Activated CD8-positive, alpha-beta memory T cell treated with anti-CD3 and anti-CD28 coated beads for 36 hours (primary cell): Measurements from ENCODE around the gene IKZF5. TPM values are rescaled to one million over a fixed set of nuclear protein-coding genes. Genes with fewer than 3 reads are reported as not detected.

ENCODE experiments used
- CTCF ChIA-PET: fragments of 350-600 bp; sonication (Branson Sonifier 250); formaldehyde crosslinking; loops from one replicate; lab custom pipeline; 2021; ENCODE audit warnings: antibody characterized with exemption; lab: Charles Lee
- POLR2A ChIA-PET: fragments of 350-600 bp; sonication (Branson Sonifier 250); formaldehyde crosslinking; loops from one replicate; lab custom pipeline; 2021; ENCODE audit warnings: antibody characterized with exemption; lab: Charles Lee
- total RNA-seq, 2 experiments: library from RNA; stranded (reverse); gene quantifications; one replicate each; pipeline ENCODE4 v1.2.3, GENCODE V29; 2021

IKZF5 gene
- total RNA-seq, 2 experiments from 2014 or later, result 19.6 to 23.1 TPM

DNA sequence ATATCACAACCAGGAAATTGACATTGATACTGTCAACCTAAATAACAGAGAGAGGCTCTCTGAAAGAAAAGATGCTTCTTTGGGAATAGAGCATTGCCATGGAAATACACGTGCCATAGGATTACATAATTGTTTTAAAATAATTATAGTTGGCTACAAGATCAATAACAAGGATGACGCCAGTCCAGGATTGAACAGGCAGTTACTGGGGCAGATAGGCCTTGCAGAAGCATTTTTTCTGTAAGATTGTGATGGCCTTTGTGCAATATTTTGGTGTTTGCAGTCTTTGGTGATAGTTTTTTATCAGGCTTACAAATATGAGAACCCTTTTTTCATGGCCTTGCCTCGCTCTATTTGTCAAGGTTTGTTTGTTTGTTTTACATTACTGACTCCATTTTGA is 10.7 kb upstream of the IKZF5 start:
- ChIA-PET CTCF (no interaction called here), POLR2A (no interaction called here)

DNA sequence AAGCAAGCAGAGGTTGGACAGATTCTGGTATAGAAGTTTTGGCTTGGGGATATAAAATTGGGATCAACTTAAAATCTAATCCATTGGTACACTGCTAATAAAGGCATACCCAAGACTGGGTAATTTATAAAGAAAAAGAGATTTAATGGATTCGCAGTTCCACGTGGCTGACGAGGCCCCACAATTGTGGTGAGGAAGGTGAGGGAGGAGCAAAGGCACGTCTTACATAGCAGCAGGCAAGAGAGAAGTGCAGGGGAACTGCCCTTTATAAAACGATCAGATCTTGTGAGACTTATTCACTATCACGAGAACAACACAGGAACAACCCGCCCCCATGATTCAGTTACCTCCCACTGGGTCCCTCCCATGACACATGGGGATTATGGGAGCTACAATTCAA is 9.9 kb upstream of the IKZF5 start:
- CTCF ChIA-PET, result no interaction called here
- POLR2A ChIA-PET, result no interaction called here

DNA sequence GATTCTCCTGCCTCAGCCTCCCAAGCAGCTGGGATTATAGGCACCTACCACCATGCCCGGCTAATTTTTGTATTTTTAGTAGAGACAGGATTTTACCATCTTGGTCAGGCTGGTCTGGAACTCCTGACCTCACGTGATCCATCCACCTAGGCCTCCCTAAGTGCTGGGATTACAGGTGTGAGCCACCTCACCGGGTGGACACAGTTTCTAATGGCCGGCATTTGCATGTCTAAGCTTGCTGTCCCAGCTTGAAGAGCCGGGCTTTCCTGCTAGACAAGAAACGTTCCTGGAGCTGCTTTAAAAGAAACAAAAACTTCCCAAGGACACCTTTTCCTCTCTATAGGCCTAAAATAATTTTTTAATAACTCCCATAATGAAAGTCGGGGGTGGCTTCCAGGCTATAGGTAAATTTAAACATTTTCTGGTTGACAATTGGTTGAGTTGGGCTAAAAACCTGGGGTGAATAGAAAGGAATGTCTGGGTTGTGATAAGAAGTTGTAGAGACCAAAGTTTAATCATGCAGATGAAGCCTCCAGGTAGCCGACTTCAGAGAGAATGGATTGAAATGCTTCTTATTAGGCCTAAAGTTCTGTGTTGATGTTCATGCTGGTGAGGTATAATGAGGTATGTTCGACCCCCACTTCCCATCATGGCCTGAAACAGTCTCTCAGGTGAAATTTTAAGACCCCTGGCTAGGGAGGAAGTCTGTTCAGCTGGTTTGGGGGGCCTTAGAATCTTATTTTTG is 9.0 kb upstream of the IKZF5 start:
- ChIA-PET CTCF (no interaction called here), POLR2A (no interaction called here)

GRCh38 chr10:123016228-123016627 is 7.6 kb upstream of the IKZF5 start:
- ChIA-PET CTCF (no interaction called here), POLR2A (no interaction called here)

- ChIA-PET CTCF (no interaction called here), POLR2A (no interaction called here)
Measured at GRCh38 chr10:123014772-123015171, 6.2 kb upstream of the IKZF5 start.

DNA sequence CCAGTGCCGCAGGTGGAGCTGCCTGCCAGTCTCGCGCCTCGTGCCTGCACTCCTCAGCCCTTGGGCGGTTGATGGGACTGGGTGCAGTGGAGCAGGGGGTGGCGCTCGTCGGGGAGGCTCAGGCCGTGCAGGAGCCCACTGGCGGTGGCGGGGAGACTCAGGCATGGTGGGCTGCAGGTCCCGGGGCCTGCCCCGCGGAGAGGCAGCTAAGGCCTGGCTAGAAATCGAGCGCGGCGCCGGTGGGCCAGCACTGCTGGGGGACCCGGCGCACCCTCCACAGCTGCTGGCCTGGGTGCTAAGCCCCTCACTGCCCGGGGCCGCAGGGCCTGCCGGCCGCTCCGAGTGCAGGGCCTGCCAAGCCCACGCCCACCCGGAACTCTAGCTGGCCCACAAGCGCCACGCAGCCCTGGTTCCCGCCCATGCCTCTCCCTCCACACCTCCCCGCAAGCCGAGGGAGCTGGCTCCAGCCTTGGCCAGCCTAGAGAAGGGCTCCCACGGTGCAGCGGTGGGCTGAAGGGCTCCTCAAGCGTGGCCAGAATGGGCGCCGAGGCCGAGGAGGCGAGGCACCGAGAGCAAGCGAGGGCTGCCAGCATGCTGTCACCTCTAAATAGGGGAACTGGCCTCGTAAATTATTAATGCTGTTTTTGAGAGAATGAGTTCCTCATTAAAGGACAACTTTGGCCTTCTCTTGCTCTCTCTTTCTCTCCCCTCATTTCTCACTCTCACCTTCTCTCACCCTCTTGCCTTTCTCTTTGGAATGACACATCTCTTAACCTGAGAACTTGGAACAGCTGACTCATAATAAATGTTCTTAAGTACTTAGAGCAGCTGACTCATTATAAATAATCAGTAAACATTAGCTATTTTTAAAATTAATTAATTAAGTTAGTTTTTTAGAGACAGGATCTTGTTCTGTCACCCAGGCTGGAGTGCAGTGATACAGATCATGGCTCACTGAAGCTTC is 5.1 kb upstream of the IKZF5 start:
- ChIA-PET POLR2A (no interaction called here), CTCF (no interaction called here)

DNA sequence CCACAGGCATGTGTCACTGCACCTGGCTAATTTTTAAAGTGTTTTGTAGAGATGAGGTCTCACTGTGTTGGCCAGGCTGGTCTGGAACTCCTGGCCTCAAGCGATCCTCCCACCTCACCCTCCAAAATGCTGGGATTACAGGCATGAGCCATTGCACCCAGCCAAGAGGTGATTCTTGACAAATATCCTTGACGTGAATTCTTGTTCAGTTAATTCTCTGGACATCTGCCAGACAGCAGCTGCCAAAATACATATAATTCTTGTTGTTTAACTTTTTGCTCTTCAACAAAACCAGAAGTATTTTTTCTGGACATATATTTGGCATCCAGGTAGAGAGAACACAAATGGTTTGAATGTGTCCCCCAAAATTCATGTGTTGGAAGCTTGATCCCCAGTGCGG is 3.4 kb upstream of the IKZF5 start:
- ChIA-PET POLR2A (no interaction called here), CTCF (no interaction called here)

DNA sequence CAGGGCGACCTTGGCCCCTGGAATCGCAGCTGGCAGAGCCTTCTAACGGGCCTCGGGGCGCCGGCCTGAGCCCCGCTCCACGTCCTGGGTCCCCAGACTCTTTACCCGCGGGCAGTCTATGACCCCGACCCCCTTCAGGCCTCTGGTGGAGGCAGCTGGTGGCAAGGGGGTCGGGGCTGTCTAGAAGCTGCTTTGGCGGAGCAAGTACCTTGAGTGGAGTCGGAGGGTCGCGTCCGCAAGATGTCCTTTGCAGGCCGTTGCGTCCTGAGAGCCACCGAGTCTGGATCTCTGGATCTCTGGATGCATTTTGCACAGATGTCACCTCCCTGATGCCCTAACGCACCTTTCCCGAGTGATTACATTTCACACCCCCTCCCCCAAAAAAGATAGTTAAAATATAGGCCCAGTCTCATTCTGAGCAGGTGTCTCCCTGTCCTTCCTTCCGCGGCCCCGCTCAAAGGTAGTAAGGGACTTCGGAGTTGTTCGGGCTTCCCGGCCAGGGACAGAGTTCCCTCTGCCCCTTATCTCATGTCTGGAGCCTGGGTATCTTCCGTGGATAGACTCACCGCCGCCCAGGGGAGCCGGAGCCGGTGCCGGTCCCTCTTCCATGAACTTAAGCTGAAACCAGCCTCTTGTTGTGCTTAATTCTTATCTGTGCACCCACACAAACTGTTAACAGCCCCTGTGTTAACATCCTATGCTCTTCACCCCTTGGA is 668 bp upstream of the IKZF5 start:
- CTCF ChIA-PET, result interaction anchor here (0.6 to 1.6 kb wide), 2 partner anchors 13 to 29 kb away, joined by 3 to 10 read pairs; partner anchors contain the start of gene PSTK
- POLR2A ChIA-PET, result interaction anchor here (1.6 to 3.2 kb wide), 2 partner anchors 55 to 145 kb away, joined by 7 to 10 read pairs; partner anchors contain the start of genes BUB3 and C10orf88

DNA sequence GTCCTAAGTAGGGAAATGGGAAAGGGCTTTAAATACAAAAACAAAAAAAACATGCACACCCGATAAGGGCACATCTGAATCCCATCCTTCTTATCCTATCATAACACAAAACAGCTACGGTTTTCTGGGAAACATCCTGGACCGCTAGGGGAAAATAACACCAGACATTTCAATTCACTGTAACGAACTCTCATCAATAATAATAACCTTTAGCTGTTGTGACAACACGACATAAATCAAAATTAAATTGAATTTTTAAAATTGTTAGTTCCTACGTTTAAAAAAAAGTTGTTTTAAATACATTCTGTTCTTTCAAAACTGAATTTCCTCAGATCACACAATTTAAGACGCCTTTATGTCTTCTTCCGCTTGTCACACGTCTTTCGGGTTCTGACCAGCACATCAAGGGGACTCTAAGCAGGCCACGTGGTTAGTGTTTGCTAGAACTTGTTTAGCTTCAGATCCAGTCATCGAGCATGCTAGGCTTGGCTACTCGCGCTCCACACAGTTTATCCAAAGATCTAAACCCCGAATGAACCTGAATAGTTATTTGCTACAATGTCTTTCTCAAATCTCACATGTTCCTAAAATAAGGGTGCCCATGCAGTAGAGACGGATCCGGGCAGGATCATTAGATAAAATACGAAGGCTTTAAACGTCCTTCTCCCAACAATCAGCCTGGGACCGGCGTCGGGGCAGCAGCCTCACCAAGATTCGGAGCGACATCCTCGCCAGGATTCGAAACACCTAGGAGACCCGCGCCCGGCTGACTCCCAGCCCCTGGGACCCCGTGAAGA is 839 bp downstream of the IKZF5 start:
- ChIA-PET POLR2A (interaction anchor here (0.6 to 3.2 kb wide), 8 partner anchors 24 to 282 kb away, joined by 3 to 12 read pairs (median 3); partner anchors contain the start of genes BUB3, C10orf88 and PSTK), CTCF (interaction anchor here (1.4 to 1.6 kb wide), 2 partner anchors 16 to 27 kb away, joined by 3 to 10 read pairs; partner anchors contain the start of gene PSTK)

DNA sequence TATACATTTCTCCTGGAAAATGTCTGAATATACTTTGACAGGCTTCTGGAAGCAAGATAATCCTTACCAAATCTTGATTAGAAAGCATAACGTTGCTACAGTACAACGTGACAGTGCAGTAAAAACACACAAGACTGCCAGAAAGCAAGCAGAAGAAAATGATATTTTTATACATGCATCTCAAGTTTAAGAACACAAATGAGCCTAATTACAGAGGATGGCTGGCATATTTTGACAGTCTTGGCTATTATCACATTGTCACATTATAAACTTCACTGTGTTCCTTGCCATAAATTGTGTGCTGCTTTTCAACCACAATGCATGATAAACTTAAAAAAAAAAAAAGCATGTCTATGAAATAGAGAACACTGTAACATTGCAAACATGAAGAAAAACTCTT is 4.3 kb downstream of the IKZF5 start:
- ChIA-PET CTCF (no interaction called here), POLR2A (no interaction called here)

- ChIA-PET CTCF (no interaction called here), POLR2A (no interaction called here)
Measured at GRCh38 chr10:123001370-123001769, 7.2 kb downstream of the IKZF5 start.

GRCh38 chr10:123000155-123000554 is 8.4 kb downstream of the IKZF5 start:
- POLR2A ChIA-PET, result no interaction called here
- CTCF ChIA-PET, result interaction anchor here (1.2 kb wide), 1 partner anchor 20 kb away, joined by 3 read pairs; the partner anchor contains the start of gene PSTK

DNA sequence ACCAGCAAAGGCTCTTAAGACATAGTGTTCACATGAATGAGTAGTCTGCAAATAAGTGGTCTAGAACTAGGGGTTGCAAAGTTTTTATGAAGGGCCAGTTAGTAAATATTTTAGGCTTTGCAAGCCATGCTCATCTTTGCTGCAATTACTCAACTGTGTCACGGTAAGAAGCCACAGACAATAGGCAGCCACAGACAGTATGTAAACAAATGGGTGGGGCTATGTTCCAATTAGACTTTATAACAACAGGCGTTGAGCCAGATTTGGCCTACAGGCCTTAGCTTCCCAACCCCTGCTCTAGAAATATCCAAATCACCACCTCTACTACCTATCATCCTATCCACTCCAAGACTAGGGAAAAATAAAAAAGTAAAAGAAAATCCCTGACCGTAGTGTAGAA is 9.2 kb downstream of the IKZF5 start:
- ChIA-PET CTCF (interaction anchor here (1.2 to 1.5 kb wide), 2 partner anchors 11 to 19 kb away, joined by 3 to 4 read pairs; partner anchors contain the start of gene PSTK), POLR2A (no interaction called here)

- CTCF ChIA-PET, result interaction anchor here (1.5 kb wide), 1 partner anchor 12 kb away, joined by 4 read pairs; no protein-coding TSS in a partner anchor
- POLR2A ChIA-PET, result no interaction called here
Measured at GRCh38 chr10:122998934-122999333, 9.7 kb downstream of the IKZF5 start.

DNA sequence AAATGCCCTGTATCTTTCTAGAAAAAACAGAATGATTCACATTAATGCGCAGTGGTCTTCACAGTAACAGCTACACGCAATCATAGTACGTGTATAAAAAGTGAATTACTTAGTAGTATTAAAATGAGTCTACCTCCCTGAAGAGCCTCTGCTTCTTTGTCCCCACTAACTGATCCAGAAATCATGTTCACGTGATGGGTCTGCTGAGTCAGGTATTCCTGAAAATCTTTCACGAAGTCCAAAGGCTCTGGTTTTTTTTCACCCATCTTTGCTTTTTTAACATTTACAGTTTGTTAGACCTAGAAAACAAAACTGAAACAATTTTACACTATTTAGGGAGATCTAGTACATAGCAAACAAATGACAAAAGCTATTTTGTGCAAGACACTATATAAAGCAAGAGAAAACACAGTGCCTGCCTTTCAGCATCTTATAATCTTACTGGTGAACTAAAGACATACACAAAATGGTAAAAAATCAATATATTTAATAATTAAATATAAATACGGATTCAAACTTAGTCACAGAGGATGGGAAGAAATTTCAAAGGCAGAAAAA is 10.2 kb downstream of the IKZF5 start:
- POLR2A ChIA-PET, result no interaction called here
- CTCF ChIA-PET, result interaction anchor here (1.5 kb wide), 1 partner anchor 12 kb away, joined by 4 read pairs; no protein-coding TSS in a partner anchor

GRCh38 chr10:122997864-122998263 is 10.7 kb downstream of the IKZF5 start:
- CTCF ChIA-PET, result no interaction called here
- POLR2A ChIA-PET, result no interaction called here

DNA sequence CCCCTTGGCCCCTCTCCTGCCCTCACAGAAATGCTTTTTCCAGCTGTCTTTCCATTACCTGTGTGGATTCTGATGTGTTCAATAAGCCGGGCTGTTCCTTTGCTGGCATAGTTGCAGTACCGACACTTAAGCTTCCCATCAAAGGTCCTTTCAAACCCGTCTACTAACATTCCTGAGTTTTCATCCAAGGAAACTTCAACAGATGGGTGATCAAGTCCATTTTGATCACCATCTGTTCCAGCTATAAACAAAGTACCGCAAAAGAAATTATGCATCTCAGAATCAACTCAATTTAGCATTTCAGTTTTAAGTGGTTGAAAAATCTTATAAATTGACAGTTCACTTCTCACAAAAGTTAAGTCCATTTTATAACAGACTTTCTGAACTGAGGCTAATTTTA is 12.7 kb downstream of the IKZF5 start:
- CTCF ChIA-PET, result no interaction called here
- POLR2A ChIA-PET, result no interaction called here

- ChIA-PET POLR2A (no interaction called here), CTCF (no interaction called here)
Measured at GRCh38 chr10:122993797-122994336, 14.7 kb downstream of the IKZF5 start.
